Activated CD4-positive, alpha-beta T cell treated with anti-CD3 and anti-CD28 coated beads, Interleukin-2, amount 50 U/mL, for 1 hour (primary cell): ENCODE measurements around the gene ANKS4B.
"Not testable (repeated sequence)": the region's sequence is repeated elsewhere in the genome, so short reads cannot be mapped to it uniquely, and the experiment has no call there.

Experiments
- DNase-seq: peaks from one replicate; pipeline ENCODE4 v3.0.0-alpha.2; 2020

ANKS4B gene

GRCh38 chr16:21264571-21265036 is 31.1 kb downstream of the ANKS4B start:
- no peak for DNase-seq

- DNase-seq: no peak
Measured at GRCh38 chr16:21265104-21265837, 31.8 kb downstream of the ANKS4B start.

DNA sequence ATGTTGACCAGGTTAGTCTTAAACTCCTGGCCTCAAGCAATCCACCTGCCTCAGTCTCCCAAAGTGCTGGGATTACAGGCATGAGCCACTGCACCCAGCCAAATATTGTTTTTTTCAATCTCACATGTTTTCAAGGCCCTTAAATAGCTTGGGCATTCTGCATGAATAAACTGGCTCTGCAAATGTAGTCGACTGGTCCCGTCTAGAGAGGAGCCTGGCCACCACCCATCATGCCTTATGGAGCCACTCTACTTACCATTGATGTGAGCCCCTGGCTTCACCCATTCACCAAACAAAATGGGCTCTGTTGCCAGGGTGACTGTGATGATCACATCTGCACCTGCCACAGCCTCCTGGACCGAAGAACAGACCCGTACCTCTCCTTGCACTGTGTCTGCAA is 33.8 kb downstream of the ANKS4B start:
- no peak for DNase-seq

GRCh38 chr16:21268236-21268635 is 34.7 kb downstream of the ANKS4B start:
- no peak for DNase-seq

GRCh38 chr16:21272253-21272652 is 38.8 kb downstream of the ANKS4B start:
- no peak for DNase-seq

DNA sequence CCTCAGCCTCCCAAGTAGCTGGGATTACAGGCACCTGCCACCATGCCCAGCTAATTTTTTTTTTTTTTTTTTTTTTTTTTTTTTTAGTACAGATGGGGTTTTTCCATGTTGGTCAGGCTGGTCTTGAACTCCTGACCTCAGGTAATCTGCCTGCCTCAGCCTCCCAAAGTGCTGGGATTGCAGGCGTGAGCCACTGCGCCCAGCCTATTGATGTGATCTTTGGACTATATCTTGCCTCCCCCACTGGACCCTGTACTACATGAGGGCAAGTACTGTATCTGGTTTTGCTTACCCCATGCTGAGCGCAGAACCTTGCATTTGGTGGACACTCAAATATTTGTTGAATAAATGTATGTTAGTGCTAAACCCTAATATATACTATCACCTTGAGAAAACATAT is 39.3 kb downstream of the ANKS4B start:
- DNase-seq: not testable (repeated sequence)

DNA sequence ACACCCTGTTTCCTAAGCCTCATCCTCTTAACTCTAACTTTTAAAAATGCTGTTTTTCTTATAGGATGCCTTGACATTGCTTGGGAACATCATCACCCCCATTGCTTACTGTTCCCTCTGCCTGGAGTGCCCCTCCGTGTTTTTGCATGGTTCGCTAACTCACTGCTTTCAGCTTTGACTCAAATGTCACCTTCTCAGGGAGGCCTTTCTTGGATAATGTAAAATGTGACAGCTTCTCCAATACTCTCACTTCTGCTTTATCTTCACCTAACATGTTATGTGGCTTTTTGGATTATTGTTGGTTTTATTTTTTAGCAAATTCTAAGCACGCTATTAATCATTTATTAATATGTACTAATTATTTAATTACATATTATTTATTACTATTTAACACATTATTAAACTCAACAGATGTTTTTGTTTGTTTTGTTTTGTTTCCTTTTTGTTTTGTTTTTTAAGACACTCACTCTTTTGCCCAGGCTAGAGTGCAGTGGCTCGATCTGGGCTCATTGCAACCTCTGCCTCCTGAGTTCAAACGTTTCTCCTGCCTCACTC is 40.8 kb downstream of the ANKS4B start:
- no peak for DNase-seq

- DNase-seq: no peak
Measured at GRCh38 chr16:21275529-21275928, 42.0 kb downstream of the ANKS4B start.

DNA sequence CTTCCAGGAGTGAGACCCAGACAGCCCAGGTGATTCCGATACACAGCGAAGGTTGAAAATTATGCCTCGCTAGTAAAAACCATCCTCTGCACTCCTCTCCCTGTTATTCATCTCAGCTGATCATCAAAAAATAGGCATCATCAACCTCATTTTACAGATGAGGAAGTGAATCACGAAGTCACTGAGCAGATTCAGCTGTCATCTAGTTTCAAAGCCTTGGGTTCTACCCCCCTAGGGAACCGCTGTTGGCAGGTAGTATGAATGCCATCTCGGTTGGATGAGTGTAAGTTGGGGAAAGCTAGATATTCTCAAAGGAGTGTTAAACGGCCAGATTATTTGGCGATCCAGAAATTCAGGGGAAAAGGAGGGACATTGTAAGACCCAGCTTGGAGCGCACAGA is 42.6 kb downstream of the ANKS4B start:
- no peak for DNase-seq

DNA sequence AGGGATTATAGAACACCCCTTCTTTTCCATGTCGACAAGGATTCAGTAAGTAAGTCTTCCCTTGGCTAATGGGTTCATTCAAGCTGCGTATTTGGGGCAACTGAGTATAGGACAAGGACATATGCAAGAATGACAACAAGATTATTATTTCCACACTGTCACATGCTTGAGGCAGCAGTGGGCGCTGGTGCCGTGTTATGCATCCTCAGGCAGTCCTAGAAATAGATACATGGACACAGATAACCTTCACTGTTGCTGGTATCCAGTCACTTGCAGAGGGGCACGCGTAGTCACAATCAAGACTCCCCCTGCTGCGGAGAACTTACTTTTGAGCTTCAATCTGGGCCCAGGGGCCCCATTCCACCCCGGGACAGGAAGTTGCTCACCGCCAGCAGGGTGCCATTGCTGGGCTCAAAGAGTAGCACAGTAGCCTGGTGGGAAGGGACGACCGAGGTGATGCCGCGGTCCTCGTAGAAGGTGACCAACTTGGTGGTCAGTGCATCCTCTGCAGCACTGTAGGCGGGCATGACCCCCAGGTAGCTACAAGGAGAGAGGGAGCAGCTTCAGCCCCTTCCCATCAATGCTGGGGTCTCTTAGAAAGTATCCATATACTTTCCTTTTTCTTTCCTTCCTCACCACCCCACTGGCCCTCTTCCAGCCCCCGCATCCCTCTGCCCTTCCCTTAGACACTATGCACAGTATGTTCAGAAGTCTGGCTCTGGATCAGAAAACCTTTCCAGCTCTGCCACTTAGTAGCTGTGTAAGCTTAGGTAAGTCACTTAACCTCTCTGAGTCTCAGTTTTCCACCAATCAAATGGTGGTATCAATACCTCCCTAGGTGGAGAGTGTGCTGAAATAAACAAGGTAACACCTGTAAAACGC is 43.8 kb downstream of the ANKS4B start:
- DNase-seq: no peak

DNA sequence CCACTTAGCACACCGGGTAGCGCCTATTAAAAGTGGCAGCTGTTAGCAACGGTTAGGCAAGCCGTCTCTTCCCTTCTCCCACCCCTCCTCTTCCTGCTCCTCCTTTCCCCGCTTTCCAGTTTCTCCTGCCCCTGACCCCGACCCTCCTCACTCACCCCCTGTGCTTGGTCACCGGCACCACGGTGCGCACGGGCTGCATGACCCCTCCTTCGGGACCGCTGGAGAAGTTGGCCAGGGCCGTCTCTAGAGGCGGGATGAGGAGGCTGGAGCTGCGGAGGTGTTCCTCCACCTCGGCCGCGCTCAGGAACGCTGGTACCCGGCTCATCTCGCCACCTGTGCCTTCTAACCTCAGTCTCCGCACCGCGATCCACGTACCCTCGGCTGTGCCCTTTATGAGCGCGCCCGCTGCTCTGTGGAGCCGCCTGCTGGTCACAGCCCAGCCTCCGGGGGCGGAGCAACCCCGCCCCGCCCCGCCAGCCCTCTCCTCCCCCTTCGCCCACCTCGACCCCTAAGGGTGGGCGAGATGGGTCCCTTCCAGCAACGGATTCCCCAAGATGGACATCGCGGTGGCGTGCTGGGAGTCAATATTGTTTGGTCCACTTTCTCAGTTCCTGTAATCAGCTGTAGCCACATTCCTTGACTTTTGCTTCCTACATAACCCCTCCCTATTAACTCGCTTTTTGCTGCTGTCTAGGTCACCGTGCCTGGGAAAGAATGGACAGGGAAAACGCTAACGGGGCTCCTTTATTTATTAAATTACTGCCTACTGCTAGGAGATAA is 44.6 kb downstream of the ANKS4B start, which contains the start of gene CRYM:
Gene CRYM, minus strand, starts transcription at position 364 of the 780 bp plus-strand sequence. Its CDS starts 39 bp downstream, at position 325.
- DNase-seq: peak; percentile 32

- DNase-seq: no peak
Measured at GRCh38 chr16:21279501-21279900, 46.0 kb downstream of the ANKS4B start.

DNA sequence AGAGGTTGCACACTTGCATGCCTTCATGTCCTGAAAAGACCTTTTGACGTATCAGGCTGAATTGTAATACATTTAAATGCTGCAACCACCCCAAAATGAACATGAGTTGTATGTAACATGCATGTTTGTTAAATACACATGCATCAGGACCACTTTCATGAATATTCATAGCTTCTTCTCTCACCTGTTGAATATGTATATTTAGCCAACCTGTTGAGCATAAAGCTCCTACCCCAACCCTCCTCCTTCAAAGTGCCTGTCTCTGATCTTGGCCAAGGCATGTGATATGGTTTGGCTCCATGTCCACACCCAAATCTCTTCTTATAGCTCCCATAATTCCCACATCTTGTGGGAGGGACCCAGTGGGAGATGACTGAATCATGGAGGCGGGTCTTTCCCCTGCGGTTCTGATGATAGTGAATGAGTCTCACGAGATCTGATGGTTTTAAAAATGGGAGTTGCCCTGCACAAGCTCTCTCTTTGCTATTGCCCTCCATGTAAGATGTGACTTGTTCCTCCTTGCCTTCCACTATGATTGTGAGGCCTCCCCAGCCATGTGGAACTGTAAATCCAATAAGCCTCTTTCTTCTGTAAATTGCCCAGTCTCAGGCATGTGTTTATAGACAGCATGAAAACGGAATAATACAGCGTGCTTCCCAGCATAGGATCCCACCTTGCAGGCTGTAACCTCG is 48.3 kb downstream of the ANKS4B start:
- DNase-seq: no peak

DNA sequence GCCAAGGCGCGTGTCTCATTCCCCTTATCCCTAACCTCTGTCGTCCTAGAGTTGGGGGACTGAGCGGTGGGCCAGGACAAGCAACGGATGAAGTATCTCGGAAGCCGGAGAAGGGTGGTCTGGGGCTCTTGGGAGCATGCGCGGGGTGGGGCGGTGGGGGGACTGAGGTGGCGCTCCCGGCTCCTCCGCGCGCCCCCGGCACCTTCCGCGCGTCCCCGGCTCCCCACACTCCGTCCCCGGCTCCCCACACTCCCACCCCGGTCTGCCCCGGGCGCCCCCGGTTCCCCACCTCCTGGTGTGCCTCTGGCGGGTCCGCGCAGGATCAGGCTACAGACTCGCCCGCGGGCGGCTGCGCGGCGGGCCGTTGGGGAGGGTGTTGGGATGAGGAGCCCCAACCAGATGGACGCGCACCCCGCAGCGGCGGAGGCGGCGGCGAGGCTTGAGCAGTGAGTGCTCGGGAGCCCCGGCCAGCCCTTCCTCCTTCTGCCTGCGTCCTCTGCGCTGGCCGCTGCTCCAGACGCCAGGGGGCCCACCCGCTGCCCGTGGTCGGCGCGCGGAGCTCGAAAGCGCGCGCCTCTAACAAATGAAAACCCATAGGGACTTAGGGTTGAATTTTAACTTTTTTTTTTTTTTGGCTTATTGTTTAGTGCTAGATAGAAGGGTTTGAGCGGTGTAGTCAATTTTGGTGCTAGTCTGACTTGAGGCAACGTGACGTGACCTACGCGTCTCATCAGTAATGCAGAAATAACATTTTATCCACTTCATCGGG is 50.2 kb downstream of the ANKS4B start:
- no peak for DNase-seq

DNA sequence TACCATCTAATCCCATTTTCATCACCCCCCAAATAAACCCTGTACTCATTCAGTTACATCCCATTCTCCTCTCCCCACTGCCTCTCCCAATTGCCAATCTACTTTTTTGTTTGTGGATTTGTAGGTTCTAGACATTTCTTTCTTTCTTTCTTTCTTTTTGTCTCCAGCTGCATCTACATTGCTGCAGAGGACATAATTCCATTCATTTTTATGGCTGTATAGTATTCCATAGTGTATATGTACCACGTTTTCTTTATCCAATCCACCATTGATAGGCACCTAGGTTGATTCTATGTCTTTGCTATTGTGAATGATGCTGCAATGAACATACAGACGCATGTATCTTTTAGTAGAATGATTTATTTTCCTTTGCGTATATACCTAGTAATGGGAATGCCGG is 50.9 kb downstream of the ANKS4B start:
- no peak for DNase-seq

- no peak for DNase-seq
Measured at GRCh38 chr16:21285314-21285713, 51.8 kb downstream of the ANKS4B start.

GRCh38 chr16:21289789-21290188 is 56.3 kb downstream of the ANKS4B start:
- not testable (repeated sequence) for DNase-seq

GRCh38 chr16:21300309-21301167 is 67.0 kb downstream of the ANKS4B start:
- DNase-seq: peak; percentile 18

DNA sequence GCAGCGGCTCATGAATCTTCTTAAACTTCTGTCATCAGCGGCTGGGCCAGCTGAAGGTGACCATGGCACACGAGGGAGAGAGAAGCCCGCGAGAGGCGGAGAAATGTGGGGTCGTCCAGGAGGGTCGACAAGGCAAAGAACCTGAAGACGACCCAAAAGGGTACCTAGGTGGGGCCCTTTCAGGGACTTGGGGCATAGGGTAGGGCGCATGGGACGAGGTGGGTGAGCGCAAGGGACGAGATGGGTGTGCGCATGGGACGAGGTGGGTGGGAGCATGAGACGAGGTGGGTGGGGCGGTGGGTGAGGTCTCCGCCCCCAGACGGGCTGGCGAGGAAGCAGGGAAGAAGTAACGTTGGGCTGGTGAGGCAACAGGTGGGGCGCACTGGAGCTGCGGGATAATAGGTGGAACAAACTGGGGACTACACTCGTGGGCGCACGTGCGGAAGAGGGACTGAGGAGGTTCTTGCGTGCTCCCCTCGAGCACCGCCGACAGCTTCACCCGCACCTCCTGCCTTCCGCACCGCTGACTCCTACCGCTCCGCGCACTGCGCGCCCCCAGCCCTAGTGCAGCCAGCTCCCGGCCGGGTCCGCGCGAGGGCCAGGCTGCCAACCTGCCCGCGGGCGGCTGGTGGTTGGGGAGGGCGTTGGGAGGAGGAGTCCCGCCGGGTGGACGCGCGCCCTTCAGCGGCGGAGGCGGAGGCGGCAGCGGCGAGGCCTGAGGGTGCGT is 67.8 kb downstream of the ANKS4B start:
- peak; percentile 19 for DNase-seq

GRCh38 chr16:21301895-21302291 is 68.4 kb downstream of the ANKS4B start:
- no peak for DNase-seq
